Measurements from ENCODE around the gene PGM3.

The PGM3 gene

DNA sequence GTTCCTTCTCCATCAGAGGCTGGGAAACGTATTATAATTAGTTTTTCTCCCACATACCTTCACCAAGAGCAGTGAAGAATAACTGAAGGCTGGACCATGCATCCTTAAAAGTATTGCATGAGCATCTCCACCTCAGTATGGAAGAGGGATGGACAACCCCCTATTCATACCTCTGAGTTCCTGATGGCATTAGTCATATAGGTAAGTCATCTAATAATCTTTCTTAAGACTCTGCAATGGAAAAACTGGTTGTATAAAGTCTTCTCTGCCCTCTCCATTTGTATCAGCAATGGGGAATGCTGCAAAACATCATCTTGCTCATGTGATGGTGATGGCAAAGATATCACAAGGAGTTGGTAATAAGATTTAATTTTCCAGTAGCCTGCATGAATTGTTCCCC lies 24.5 kb downstream of the PGM3 start:
- no peak for TF ChIP-seq CTCF (IDR thresholded peaks at IDR 0.05; ENCODE audit: control insufficient read depth, insufficient read depth, low read depth, low read length, missing control alignments)
- DNase-seq (ENCODE audit: low read depth) = no peak
- H3K4me3 ChIP-seq (ENCODE audit: control insufficient read depth, low read depth, low read length) = no peak overlapping the region

DNA sequence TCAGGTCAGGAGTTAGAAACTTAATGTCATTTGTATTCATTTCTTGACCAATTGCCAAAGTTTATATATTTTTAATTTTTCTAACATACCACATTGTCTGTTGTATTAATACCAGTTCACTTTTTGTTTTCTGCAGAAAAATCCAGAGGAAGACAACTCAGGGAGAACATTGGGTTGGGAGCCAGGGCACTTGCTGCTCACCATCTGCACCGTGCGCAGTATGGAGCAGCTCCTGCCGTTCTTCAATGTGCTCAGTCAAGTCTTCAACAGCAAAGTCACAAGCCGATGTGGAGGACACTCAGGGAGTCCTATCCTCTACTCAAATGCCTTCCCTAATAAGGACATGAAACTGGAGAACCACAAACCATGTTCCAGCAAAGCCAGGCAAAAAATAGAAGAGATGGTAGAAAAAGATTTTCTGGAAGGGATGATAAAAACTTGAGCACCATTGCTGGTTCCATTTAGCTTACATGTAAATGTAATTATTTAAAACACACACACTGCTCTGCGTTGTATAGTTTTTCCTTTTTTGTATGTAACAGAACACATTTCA lies 25.3 kb downstream of the PGM3 start:
- no peak overlapping the region for H3K4me3 ChIP-seq (ENCODE audit: control insufficient read depth, low read depth, low read length)
- no peak for TF ChIP-seq CTCF (IDR thresholded peaks at IDR 0.05; ENCODE audit: control insufficient read depth, insufficient read depth, low read depth, low read length, missing control alignments)
- DNase-seq (ENCODE audit: low read depth) = no peak

DNA sequence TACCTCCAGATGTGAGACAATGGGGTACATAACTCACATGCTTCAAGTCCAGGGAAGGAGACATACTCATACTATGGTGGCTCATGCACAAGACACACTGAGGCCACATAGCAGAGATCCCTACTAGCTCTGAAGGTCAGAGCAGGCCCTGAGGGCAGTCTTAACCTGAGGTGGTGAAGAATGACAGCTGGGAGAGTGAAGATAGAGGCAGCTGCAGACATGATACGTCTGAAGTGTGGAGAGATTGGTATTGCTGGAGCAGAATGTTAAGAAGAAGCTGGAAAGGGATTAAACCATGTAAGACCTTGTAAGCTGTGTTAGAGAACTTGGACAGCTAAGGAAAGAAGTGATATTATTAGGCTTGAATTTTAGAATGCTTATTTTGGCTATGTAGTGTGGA lies 32.9 kb downstream of the PGM3 start:
- DNase-seq (ENCODE audit: low read depth) = no peak
- no peak for TF ChIP-seq CTCF (IDR thresholded peaks at IDR 0.05; ENCODE audit: control insufficient read depth, insufficient read depth, low read depth, low read length, missing control alignments)
- H3K4me3 ChIP-seq (ENCODE audit: control insufficient read depth, low read depth, low read length) = no peak overlapping the region

DNA sequence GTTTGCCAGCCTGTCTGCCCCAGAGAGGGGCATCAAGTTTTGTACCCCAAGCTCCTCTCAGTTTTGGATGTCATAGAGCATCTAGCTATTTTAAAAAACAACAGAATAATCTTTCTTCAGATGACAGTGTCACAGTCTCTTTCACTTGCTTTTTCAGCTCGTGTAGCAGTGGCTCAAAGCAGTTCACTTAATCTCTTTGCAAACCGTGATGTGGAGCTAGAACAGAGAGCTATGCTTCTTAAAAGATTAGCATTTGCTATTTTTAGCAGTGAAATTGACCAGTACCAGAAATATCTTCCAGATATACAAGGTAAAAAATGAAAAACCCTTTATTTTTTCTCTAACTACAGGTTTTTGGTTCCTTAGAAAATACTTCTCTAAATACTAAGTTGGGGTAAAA lies 37.3 kb downstream of the PGM3 start:
- no peak for DNase-seq (ENCODE audit: low read depth)
- no peak overlapping the region for H3K4me3 ChIP-seq (ENCODE audit: control insufficient read depth, low read depth, low read length)
- no peak for TF ChIP-seq CTCF (IDR thresholded peaks at IDR 0.05; ENCODE audit: control insufficient read depth, insufficient read depth, low read depth, low read length, missing control alignments)

GRCh38 chr6:83153883-83154521 lies 39.1 kb downstream of the PGM3 start:
- DNase-seq (ENCODE audit: low read depth) = peak; percentile 17
- no peak for TF ChIP-seq CTCF (IDR thresholded peaks at IDR 0.05; ENCODE audit: control insufficient read depth, insufficient read depth, low read depth, low read length, missing control alignments)

GRCh38 chr6:83152913-83153312 lies 40.2 kb downstream of the PGM3 start:
- TF ChIP-seq CTCF (IDR thresholded peaks at IDR 0.05; ENCODE audit: control insufficient read depth, insufficient read depth, low read depth, low read length, missing control alignments) = no peak
- no peak for DNase-seq (ENCODE audit: low read depth)
- H3K4me3 ChIP-seq (ENCODE audit: control insufficient read depth, low read depth, low read length) = no peak overlapping the region

More at GRCh38 chr6:83153883-83154521, 39.1 kb downstream of the PGM3 start:
- H3K4me3 ChIP-seq (ENCODE audit: control insufficient read depth, low read depth, low read length) = no peak overlapping the region

Measured in AG09309 (cell line).